ENCODE data around the gene OR2B2.

DNA sequence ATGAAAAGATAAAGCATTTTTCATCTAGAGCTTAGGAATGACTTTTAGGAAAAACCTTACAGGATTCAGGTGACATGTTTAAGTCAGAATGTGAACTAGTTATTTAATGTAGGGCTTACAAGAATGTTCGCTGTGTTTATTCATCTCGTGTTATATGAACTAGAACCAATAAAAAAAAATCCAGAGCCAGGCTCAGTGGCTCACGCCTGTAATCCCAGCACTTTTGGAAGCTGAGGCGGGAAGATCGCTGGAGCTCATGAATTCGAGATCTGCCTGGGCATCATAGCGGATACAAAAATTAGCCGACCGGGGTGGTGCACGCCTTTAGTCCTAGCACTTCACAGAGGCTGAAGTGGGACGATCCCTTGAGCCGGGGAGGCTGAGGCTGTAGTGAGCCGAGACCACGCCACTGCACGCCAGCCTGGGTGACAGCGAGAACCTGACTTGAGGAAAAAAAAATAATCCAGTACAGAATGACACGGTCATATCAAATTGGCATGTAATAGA is 46.3 kb downstream of the OR2B2 start:
- TF ChIP-seq CTCF (IDR thresholded peaks at IDR 0.05; ENCODE audit: poor library complexity, severe bottlenecking) (no peak), POLR2AphosphoS5 (IDR thresholded peaks at IDR 0.05) (no peak), EZH2 (IDR thresholded peaks at IDR 0.05; ENCODE audit: borderline replicate concordance, insufficient read depth, low read length, poor library complexity, severe bottlenecking) (no peak)

Measured in neural cell (in vitro differentiated cells).